Osteocyte (in vitro differentiated cells): ENCODE measurements around the gene TUBD1. TPM values are rescaled to one million over a fixed set of nuclear protein-coding genes. Genes with fewer than 3 reads are reported as not detected.
"Not testable (repeated sequence)": the region's sequence is repeated elsewhere in the genome, so short reads cannot be mapped to it uniquely, and the experiment has no call there.

Experiments
- DNase-seq: peaks from one replicate; pipeline ENCODE4 v3.0.0; 2021; ENCODE audit warnings: mixed read lengths; ENCODE audit not compliant: unreplicated experiment; ENCODE audit errors: extremely low spot score
- H3K27ac Mint-ChIP-seq: one replicate; pipeline ENCODE4 v1.8.0; 2021; ENCODE audit warnings: mild to moderate bottlenecking, mixed read lengths; ENCODE audit not compliant: unreplicated experiment
- H3K27me3 Mint-ChIP-seq: one replicate; pipeline ENCODE4 v1.8.0; 2021; ENCODE audit warnings: mixed read lengths; ENCODE audit not compliant: unreplicated experiment
- H3K36me3 Mint-ChIP-seq: one replicate; pipeline ENCODE4 v1.8.0; 2021; ENCODE audit warnings: mixed read lengths; ENCODE audit not compliant: unreplicated experiment
- H3K4me1 Mint-ChIP-seq: one replicate; pipeline ENCODE4 v1.8.0; 2021; ENCODE audit warnings: mixed read lengths; ENCODE audit not compliant: unreplicated experiment
- H3K4me3 Mint-ChIP-seq: one replicate; pipeline ENCODE4 v1.8.0; 2021; ENCODE audit warnings: mild to moderate bottlenecking, moderate library complexity, mixed read lengths; ENCODE audit not compliant: unreplicated experiment
- H3K9me3 Mint-ChIP-seq: one replicate; pipeline ENCODE4 v1.8.0; 2021; ENCODE audit warnings: mixed read lengths; ENCODE audit not compliant: unreplicated experiment
- total RNA-seq: library from RNA; stranded (reverse); gene quantifications from 2 replicates; pipeline ENCODE4 v1.2.1, GENCODE V29; 2021
- TF ChIP-seq, protein P1 (sequence below): fragments of 200-600 bp; sonication (generic); IDR thresholded peaks from 2 replicates; pipeline ENCODE4 v1.5.0; 2021; ENCODE audit warnings: antibody characterized with exemption, mild to moderate bottlenecking, moderate library complexity

TUBD1 gene
- total RNA-seq, 1 donor from 2014 or later, result 6.9 TPM

DNA sequence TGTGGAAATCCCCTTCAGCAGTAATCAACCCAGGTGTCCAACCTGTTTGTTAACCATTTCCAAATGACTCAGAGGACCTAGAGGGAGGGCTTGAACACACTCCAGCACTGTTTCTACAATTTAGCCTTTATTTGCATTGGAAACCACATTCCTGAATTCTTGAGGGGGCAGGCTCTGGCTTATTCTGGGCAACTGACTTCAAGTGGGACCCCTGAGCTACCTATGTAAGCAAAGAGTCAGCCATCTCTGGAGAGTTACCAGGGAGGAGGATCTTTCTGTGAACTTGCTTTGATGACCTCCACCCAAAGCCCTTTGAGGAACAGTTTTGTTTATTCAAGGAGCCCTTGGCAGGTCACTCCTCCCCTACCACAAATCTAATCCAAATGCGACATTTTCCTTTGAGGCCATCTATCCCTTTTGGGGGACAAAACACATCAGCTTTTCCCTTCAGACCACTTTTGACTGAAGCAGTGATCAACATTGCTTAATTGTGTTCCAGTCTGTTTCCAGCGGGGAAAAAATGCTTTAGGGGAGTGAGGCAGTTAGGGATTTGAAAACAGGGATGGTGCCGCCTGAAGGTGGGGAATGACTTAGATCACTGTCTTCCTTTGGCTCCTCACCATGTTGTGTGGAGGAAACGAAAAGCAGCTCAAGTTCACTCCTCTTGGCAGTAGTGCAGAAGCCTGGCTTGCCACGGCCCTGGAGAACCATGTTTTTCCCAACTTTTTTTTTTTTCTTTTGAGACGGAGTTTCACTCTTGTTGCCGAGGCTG is 46.2 kb downstream of the TUBD1 start:
- Mint-ChIP-seq H3K27ac (peak overlapping the region; percentile 100), H3K4me3 (no peak overlapping the region), H3K9me3 (no peaks in the 10 kb centered on the region), H3K27me3 (no peaks in the 10 kb centered on the region), H3K36me3 (peaks cover 6% of the 10 kb centered on the region), H3K4me1 (peaks cover 80% of the 10 kb centered on the region)
- TF ChIP-seq, protein P1, sequence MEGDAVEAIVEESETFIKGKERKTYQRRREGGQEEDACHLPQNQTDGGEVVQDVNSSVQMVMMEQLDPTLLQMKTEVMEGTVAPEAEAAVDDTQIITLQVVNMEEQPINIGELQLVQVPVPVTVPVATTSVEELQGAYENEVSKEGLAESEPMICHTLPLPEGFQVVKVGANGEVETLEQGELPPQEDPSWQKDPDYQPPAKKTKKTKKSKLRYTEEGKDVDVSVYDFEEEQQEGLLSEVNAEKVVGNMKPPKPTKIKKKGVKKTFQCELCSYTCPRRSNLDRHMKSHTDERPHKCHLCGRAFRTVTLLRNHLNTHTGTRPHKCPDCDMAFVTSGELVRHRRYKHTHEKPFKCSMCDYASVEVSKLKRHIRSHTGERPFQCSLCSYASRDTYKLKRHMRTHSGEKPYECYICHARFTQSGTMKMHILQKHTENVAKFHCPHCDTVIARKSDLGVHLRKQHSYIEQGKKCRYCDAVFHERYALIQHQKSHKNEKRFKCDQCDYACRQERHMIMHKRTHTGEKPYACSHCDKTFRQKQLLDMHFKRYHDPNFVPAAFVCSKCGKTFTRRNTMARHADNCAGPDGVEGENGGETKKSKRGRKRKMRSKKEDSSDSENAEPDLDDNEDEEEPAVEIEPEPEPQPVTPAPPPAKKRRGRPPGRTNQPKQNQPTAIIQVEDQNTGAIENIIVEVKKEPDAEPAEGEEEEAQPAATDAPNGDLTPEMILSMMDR, result no peak
- no peak for DNase-seq

DNA sequence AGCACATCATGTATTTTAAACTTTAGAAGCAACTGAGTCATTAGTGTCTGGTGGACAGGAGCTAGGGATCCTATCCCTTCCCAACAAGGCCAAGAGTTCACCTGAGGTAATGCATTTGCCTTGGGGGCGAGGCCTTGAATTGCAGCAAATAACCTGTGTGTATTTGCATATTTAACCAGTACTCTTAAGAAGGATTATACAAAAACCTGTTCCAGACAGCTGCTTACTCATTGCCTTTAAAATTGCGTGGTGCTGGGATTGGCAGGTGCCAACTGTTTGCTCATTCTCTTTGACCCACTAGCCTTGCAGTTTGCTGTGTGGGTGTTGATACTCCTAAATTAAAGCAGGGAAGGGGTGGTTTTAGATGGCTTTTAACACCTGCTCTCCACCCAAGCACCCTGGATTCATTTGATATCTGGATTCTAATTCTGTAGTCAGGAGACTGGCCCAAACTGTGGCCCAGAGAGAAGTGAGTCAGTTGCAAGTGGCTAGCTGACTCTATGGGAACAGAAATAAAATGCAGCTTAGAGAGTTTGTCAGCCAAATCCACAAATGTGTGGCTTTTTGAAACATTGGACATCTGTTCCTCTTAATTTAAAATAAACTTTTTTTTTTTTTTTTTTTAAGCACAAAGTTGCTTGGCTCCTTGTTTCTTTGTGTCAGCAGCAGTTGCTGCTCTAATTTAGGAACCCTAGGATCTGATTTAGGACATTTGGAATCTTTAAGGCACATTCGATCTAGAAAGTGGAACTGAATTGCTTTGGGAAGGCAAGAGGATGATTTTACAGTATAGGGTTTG is 46.9 kb downstream of the TUBD1 start:
- Mint-ChIP-seq H3K36me3 (peaks cover 14% of the 10 kb centered on the region), H3K4me1 (peaks cover 79% of the 10 kb centered on the region), H3K27me3 (no peaks in the 10 kb centered on the region), H3K9me3 (no peaks in the 10 kb centered on the region), H3K4me3 (no peak overlapping the region), H3K27ac (peak overlapping the region; percentile 100)
- no peak for DNase-seq
- TF ChIP-seq, protein P1, result no peak

DNA sequence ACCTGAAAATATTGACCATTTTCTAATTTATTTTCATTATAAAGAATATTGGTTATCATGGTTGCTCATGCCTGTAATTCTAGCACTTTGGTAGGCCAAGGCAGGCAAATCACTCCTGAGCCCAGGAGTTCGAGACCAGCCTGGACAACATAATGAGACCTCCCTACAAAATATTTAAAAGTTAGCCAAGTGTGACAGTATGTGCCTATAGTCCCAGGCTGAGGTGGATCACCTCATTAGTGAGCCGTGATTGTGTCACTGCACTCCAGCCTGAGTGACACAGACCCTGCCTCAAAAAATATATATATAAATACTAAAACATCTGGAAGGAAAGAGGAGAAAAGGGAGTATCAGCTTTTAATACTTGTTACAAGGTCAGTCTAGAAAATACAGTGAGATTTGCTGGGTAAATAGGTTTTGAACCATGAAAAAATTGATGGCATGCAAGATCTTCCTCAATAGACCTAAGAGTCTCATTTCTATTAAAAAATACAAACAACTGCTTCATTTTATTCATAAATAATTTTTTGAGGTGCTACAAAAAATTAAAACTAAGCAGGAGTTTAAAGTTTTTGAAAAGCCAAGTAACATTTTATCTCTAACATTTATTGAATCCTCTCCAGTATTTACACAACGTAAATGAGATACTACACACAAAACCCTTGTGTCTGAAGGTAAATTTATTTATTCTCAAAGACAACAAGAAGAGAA is 47.7 kb downstream of the TUBD1 start:
- peaks cover 22% of the 10 kb centered on the region for H3K36me3 Mint-ChIP-seq
- H3K9me3 Mint-ChIP-seq, result no peaks in the 10 kb centered on the region
- TF ChIP-seq, protein P1, result no peak
- H3K4me3 Mint-ChIP-seq, result no peak overlapping the region
- H3K27ac Mint-ChIP-seq, result peak overlapping the region; percentile 100
- DNase-seq, result no peak
- no peaks in the 10 kb centered on the region for H3K27me3 Mint-ChIP-seq
- peaks cover 75% of the 10 kb centered on the region for H3K4me1 Mint-ChIP-seq

DNA sequence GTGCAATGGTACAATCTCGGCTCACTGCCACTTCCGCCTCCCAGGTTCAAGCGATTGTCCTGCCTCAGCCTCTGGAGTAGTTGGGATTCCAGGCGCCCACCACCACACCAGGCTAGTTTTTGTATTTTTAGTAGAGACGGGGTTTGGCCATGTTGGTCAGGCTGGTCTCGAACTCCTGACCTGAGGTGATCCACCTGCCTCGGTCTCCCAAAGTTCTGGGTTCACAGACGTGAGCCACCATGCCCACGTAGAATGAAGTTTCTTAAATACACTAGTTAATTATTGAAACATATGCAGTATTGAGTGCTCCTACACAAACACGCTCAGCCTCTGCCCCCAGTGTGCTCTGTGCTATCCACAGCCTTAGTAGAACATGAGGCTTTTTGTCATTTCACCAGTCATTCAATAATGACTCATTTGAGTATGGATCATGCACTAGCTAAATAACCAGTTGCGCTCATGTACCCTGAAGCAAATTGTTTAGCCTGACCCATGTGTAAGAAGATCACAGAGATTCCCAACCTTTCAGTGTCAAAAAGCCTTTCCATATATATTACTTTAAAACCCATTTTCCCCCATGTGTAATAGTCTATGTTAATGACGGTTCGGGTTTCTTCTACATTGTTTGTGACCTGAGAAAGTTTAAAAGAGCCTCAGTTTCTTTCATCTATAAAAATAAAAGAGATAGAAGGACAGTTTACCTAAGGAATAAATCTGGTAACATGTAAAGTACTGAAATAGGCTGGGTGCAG is 49.7 kb downstream of the TUBD1 start:
- Mint-ChIP-seq H3K36me3 (peaks cover 41% of the 10 kb centered on the region), H3K27me3 (no peaks in the 10 kb centered on the region), H3K27ac (peak overlapping the region; percentile 100), H3K4me3 (peak overlapping the region; percentile 99), H3K9me3 (no peaks in the 10 kb centered on the region), H3K4me1 (peaks cover 60% of the 10 kb centered on the region)
- peak; percentile 93 for DNase-seq
- TF ChIP-seq, protein P1, result no peak

DNA sequence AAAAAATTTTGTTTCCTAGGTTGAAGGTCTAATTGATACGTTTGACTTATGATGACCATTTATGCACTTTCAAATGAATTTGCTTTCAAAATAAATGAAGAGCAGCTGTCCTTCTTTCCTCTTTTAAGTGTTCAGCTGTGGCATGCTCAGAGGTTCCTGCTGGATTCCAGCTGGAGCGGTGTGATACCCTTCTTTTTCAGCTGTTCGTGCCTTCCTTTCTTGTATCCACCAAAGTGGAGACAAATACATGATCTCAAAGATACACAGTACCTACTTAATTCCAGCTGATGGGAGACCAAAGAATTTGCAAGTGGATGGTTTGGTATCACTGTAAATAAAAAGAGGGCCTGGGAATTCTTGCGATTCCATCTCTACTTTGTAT is 50.9 kb downstream of the TUBD1 start:
- H3K4me1 Mint-ChIP-seq, result peaks cover 59% of the 10 kb centered on the region

DNA sequence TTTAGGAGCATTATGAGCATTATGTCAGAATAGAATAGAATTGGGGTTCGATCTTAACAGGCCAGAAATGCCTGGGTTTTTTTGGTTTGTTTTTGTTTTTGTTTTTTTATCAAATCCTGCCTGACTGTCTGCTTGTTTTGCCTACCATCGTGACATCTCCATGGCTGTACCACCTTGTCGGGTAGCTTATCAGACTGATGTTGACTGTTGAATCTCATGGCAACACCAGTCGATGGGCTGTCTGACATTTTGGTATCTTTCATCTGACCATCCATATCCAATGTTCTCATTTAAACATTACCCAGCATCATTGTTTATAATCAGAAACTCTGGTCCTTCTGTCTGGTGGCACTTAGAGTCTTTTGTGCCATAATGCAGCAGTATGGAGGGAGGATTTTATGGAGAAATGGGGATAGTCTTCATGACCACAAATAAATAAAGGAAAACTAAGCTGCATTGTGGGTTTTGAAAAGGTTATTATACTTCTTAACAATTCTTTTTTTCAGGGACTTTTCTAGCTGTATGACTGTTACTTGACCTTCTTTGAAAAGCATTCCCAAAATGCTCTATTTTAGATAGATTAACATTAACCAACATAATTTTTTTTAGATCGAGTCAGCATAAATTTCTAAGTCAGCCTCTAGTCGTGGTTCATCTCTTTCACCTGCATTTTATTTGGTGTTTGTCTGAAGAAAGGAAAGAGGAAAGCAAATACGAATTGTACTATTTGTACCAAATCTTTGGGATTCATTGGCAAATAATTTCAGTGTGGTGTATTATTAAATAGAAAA is 51.5 kb downstream of the TUBD1 start:
- Mint-ChIP-seq H3K27ac (peak overlapping the region; percentile 100), H3K4me3 (peak overlapping the region; percentile 99), H3K36me3 (peaks cover 46% of the 10 kb centered on the region), H3K4me1 (peaks cover 58% of the 10 kb centered on the region)
- H3K9me3 Mint-ChIP-seq, H3K27me3 Mint-ChIP-seq: not testable (repeated sequence)
- DNase-seq, result peak; percentile 23

More for the DNA sequence above, 50.9 kb downstream of the TUBD1 start:
- DNase-seq, H3K27me3 Mint-ChIP-seq, H3K9me3 Mint-ChIP-seq: not testable (repeated sequence)
- Mint-ChIP-seq H3K4me3 (peak overlapping the region; percentile 99), H3K36me3 (peaks cover 46% of the 10 kb centered on the region), H3K27ac (peak overlapping the region; percentile 100)
